Measurements from ENCODE around the gene CYP3A4.
"Not testable (repeated sequence)": the region's sequence is repeated elsewhere in the genome, so short reads cannot be mapped to it uniquely, and the experiment has no call there.

The CYP3A4 gene

GRCh38 chr7:99784007-99784406, at the start of gene CYP3A4:
Gene CYP3A4, minus strand, starts transcription at chr7:99784184. Its CDS starts 103 bp downstream, at chr7:99784081.
- DNase-seq (ENCODE audit: low read depth in 4 of 4, low spot score in 1 of 4), result no peak

DNA sequence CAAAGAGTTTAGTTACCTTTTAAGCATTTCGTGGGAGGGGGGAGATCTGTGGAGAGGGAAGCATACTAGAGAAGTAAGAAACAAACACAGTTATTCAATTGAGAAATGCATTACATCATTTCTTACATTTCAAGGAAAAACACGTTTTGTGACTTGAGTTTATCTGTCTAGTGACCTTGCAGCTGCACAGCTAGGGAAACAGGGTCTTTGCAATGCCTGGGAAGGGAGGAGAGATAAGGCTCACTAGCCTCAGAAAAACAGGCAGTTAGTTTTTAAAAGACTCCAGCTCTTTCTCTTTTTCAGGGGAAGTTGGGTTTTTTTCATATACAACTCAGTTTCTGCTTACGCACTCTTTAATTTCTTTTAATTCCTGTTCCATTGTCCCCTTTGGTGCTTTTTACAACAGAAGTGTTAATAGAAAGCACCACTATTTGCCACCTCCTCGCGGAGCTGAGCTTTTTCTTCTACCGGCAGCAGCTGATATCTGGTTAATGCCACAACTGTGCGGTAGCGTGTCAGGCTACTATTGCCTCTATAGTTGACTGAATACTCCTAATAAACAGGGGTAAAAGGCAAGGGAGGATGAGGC, 49.4 kb upstream of the CYP3A4 start:
- no peak for DNase-seq (ENCODE audit: low read depth in 4 of 4, low spot score in 1 of 4)

- no peak for DNase-seq (ENCODE audit: low read depth in 4 of 4, low spot score in 1 of 4)
Measured at GRCh38 chr7:99831595-99831994, 47.6 kb upstream of the CYP3A4 start.

GRCh38 chr7:99829524-99830160, 45.7 kb upstream of the CYP3A4 start:
- DNase-seq (ENCODE audit: low read depth in 4 of 4, low spot score in 1 of 4), result no peak

DNA sequence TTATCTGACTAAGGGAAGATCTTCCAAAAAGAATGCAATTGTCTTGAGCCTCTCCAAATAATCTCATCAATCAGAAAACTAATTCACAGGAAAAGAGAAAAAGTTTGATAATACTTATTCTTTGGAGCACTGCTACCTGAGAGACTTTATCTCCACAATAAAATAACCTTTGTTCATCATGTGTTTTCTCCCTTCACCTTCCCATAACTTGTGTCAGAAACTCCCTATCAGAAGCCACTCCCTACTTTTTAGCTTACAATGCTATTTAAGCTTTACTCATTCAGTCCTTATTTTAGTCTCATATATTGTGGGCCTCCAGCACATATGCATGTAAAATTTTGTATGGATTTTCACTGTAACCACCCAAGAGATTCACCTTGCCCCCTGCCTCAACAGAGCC, 44.8 kb upstream of the CYP3A4 start:
- no peak for DNase-seq (ENCODE audit: low read depth in 4 of 4, low spot score in 1 of 4)

DNA sequence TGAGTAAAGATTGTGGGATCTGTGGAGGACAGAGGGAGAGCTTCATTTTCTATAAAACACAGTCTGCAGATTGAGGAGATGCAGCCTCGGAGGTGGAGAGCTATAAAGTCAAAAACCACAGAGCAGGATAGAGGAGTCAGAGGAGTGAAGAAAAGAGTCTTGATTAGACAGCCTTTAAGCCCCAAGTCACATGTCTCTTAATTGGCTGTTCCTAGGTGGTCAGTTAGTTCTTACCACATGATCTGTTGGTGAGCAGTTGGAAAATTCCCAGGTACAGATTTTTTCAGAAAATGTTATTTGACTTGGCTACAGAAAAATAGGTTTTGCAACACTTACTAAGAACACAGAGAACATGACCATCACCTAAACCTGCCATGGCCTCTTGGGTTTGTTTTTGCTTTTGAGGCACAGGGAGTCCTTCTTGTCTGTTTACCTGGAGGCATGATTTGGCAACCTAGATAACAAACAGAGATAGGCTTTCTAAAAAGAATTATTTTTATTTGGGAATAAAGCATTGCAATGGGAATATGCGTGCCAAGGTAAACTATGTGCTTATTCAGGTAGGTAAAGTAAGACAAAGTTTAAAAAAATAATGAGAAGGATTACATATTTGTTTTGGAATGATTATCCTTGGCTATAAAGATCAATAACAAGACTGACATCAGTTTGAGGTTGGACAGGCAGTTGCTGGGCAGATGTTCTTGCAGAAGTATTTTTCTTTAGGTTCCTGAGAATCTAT, 43.2 kb upstream of the CYP3A4 start:
- DNase-seq (ENCODE audit: low read depth in 4 of 4, low spot score in 1 of 4), result no peak

DNA sequence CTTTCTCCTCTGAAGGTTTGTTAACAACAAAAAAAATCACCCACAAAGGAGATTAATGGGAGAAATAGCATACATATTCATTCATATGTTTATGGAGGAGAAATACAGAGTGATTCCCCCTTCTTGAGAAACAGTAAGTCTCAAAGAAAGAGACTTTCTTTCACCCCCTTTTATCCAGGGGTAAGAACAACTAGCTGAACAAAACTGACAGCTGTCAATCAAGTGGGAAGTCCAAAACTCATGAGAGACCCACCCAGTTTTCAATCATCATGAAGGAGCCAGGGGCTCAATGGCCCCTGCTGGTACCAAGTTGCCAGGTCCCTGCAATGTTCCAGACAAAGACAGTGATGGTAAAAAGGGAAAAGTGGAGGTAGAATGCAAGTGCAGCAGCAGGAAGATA, 41.9 kb upstream of the CYP3A4 start:
- no peak for DNase-seq (ENCODE audit: low read depth in 4 of 4, low spot score in 1 of 4)

DNA sequence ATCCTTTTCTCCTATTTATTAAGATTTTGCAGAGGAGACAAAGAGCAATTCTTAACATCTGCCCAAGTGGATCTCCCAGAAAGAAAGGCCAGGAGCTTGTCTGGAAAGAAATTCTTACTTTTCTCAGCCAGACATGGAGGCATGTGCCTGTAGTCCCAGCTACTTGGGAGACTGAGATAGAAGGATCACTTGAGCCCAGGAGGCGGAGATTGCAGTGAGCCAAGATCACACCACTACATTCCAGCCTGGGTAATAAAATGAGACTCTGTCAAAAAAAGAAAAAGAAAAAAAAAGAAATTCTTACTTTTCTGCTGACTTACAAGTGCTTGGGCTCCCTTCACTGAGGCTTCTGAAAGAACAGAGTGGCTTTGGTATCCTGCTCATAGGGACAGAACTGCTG, 41.5 kb upstream of the CYP3A4 start:
- no peak for DNase-seq (ENCODE audit: low read depth in 4 of 4, low spot score in 1 of 4)

- no peak for DNase-seq (ENCODE audit: low read depth in 4 of 4, low spot score in 1 of 4)
Measured at GRCh38 chr7:99824091-99824490, 40.1 kb upstream of the CYP3A4 start.

DNA sequence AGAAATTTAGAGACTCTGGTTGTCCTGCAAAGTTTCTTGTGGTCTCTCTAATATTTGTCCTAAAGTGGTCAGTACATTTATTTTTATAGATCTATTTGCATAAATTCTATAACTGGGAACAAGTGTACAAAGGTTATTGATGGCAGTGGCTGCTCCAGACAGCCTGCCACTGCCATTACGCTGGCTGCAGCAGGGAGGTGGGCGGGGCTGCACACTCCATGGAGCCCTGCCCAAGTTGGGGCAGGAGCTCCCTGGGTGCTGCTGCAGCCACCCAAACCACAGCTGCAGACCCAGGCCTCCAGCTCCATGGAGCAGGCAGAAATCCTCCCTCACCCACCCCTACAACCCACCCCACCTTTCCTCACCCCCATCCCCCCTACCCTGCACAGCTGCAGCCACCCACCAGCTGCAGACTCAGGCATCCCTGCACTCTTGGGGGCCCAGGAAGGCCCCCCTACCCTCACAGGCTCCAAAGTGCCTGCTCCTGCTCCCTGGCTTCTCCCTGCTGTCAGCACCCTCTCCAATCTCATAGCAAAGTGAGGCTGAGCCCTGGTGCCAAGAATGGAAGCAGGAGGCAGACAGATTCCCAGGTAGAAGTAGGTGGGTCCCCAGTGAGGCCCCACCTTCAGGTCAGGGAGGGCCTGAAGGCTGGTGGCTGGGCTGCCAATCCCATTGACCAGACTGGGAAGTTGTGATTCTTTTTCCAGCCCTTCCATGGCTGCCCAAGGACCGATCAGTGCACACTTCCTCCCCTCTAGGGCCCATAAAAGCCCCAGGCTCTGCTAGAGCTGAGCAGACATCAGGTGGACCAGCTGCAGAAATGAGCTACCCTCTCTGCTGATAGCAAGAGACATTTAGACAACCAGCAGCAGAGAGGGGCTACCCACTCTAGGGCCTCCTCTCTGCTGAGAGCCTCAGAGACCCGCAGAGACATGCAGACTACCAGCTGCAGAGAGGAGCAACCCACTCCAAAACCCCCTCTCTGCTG, 39.0 kb upstream of the CYP3A4 start:
- no peak for DNase-seq (ENCODE audit: low read depth in 4 of 4, low spot score in 1 of 4)

DNA sequence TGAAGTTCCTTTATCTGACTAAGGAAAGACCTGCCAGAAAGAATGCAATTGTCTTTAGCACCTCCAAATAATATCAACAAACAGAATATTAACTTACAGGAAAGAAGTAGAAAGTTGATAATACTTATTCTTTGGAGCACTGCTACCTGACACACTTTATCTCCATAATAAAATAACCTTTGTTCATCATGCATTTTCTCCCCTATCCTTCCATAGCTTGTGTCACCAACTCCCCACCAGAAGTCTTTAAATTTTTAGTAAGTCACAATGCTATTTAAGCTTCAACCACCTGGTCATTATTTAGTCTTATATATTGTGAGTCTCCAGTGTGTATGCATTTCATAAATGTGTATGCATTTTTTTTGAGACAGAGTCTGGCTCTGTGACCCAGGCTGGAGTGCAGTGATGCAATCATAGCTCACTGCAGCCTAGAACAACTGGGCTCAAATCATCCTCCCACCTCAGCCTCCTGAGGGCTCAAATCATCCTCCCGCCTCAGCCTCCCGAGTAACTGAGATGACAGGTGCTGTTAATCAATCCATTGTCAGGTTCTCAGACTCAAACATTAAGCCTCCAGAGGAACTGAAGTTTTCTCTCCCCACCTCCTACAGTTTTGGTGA, 36.5 kb upstream of the CYP3A4 start:
- no peak for DNase-seq (ENCODE audit: low read depth in 4 of 4, low spot score in 1 of 4)

DNA sequence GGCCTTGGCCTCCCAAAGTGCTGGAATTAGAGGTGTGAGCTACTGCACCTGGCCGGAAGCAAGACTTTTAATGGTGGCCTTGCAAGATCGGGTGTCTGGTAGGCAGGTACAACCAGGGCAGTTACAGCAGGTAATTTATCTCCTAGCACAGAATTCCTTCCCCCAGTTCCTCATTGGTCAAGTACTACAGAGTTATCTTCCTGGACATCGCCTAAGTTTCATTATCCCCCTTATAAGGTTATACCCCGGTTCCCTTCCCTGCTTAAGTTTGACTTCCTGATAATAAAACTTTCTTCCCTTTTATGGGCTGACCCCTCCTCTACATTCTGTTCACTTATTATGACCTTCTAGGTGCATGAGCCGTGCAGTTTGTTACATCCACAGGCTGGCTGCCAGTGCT, 24.8 kb upstream of the CYP3A4 start:
- DNase-seq (ENCODE audit: low read depth in 4 of 4, low spot score in 1 of 4), result no peak

DNA sequence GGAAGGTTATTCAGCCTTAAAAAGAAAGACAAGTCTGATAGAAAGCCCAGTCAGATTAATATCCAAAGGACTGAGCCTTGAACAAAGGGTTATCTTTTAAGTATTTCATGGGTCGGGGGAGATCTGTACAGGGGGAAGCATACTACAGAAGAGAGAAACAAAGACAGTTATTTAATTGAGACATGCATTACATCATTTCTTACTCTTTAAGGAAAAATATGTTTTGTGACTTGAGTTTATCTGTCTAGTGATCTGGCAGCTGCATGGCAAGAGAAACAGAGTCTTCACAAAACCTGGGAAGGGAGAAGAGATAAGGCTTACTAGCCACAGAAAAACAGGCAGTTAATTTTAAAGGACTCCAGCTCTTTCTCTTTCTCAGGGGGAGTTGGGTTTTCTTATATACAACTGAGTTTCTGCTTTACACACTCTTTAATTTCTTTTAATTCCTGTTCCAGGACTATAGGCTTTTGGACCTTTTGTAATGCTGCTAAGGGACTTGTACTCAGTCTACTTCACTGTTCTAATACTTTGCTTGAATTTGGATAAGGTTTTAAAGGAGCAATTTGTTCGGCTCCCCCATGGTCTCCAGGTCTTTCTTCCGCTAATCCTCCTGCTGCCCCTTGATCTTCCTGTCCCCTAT, 23.0 kb upstream of the CYP3A4 start:
- no peak for DNase-seq (ENCODE audit: low read depth in 4 of 4, low spot score in 1 of 4)

DNA sequence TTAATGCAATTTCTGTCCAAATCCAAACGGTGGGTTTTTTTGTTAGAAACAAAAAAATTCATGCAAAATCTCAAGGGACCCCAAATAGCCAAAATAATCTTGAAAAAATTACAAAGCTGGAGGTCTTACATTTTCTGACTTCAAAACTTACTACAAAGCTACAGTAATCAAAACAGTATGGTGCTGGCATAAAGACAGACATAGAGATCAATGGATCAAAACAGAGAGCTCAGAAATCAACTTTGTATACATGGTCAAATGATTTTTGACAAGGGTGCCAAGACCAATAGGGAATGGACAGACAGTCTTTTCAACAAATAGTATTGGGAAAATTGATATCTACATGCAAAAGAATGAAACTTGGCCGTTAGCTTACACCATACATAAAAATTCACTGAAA, 21.7 kb upstream of the CYP3A4 start:
- no peak for DNase-seq (ENCODE audit: low read depth in 4 of 4, low spot score in 1 of 4)

DNA sequence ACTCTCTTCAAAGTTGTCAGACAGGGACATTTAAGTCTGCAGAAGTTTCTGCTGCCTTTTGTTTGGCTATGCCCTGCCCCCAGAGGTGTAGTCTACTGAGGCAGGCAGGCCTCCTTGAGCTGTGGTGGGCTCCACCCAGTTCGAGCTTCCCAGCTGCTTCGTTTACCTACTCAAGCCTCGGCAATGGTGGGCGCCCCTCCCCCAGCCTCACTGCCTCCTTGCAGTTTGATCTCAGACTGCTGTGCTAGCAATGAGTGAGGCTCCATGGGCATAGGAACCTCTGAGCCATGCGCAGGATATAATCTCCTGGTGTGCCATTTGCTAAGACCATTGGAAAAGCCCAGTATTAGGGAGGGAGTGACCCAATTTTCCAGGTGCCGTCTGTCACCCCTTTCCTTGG, 19.1 kb upstream of the CYP3A4 start:
- not testable (repeated sequence) for DNase-seq (ENCODE audit: low read depth in 4 of 4, low spot score in 1 of 4)

- not testable (repeated sequence) for DNase-seq (ENCODE audit: low read depth in 4 of 4, low spot score in 1 of 4)
Measured at GRCh38 chr7:99801407-99801806, 17.4 kb upstream of the CYP3A4 start.

GRCh38 chr7:99798972-99799371, 15.0 kb upstream of the CYP3A4 start:
- no peak for DNase-seq (ENCODE audit: low read depth in 4 of 4, low spot score in 1 of 4)

GRCh38 chr7:99795864-99796263, 11.9 kb upstream of the CYP3A4 start:
- DNase-seq (ENCODE audit: low read depth in 4 of 4, low spot score in 1 of 4), result not testable (repeated sequence)

GRCh38 chr7:99794585-99795502, 10.9 kb upstream of the CYP3A4 start:
- no peak for DNase-seq (ENCODE audit: low read depth in 4 of 4, low spot score in 1 of 4)

Data from stimulated activated CD4-positive, alpha-beta T cell treated with anti-CD3 and anti-CD28 coated beads, Interleukin-1b, Interleukin-23, amount 100 ng/mL, for 24 hours (primary cell).